Esophagus mucosa (tissue), 1 donor: Measurements from ENCODE around the gene VAT1L. TPM values are rescaled to one million over a fixed set of nuclear protein-coding genes. Genes with fewer than 3 reads are reported as not detected.

Source experiments
- ATAC-seq: fragments of 200-7000 bp; cut with Tn5 transposase; one replicate; pipeline ENCODE4 v1.9.1; 2020
- total RNA-seq: library from RNA; stranded (reverse); gene quantifications from one replicate; pipeline ENCODE4 v1.2.4, GENCODE V29; 2023
- donor health status: DM: yes; HTN: yes; CAD: no.

VAT1L gene
- total RNA-seq, 1 donor from 2014 or later = 0.08 TPM

DNA sequence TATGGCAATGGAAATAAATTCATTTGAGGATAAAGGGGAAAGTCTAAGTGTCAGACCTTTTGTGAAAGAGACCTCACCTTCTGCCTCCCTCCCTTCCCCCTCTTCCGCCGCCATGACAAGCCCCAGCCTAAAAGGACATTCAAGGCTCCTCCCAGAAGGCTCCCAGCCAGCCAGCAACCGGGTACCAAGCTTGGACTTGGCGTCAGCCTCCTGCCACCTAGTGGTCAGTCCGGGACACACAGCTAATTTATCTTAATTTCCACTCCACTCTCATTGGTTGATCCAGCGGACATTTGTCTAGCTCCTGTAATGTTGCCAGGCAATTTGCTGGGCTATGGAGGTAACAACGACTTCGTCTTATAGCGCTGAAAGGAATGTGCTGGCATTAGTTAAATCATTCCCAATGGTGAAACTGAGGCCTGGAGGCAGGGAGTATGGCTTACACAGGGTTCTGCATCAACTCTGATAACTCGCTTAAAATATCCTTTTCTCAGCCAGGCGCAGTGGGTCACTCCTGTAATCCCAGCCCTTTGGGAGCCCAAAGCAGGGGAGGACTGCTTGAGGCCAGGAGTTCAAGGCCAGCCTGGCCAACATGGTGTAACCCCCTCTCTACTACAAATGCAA is 214.7 kb downstream of the VAT1L start:
- ATAC-seq = peak; percentile 86

DNA sequence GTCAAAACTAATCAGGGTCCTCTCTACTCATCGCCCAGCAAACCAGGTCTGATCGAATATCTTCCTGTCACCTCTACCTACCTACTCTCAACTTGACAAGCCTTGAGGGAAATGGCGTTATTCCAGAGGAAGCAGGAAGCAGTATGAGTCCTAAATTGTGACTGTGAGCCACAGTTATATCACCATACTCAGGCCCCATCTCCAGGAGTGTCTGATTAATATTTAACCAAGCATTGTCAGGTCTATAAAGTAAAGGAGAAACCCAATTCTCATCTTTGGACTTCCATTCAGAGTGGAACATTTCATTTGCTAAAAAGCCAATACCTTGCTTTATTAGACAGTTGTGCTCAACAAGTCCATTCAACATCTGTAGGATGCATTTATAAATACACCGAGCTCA is 216.2 kb downstream of the VAT1L start:
- no peak for ATAC-seq

- no peak for ATAC-seq
Observed at GRCh38 chr16:78005881-78006280, 217.5 kb downstream of the VAT1L start.

DNA sequence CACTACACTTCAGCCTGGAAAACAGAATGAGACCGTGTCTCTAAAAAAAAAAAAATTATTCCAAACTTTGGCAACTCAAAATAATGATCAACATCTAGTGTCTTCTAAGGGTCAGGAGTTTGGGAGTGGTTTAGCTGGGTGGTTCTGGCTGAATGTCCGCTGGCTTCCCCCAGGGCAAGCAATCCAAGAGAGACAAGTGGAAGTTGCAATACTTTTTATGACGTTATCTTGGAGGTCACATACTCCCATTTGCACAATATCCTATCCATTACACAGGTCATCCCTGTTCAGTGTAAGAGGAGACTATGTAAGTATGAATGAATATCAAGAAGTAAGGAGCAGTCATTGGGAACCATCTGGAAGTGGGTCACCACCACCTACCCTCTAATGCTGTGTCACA is 218.8 kb downstream of the VAT1L start:
- no peak for ATAC-seq

GRCh38 chr16:78022347-78023060 is 234.1 kb downstream of the VAT1L start, which contains the start of gene CLEC3A:
Gene CLEC3A, plus strand, starts transcription at chr16:78022548. Its CDS starts 79 bp downstream, at chr16:78022627.
- no peak for ATAC-seq

DNA sequence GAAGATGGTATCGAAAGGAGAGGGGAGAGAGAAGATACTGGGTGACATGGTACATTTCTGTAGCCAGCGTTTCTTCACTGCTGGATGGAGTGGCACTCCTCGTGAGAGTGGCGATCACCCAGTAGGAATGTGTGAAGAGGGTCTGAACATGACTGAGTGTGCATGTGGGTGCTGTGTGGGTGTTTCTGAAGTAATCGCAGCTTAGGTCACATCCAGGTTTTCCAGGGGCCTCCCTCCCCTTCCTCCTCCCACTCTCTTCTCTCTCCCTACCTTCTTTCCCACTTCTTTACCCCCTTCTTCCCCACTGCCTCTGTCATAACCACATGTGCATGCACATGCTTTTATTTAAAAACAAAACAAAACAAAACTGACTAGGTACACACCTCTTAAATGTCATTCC is 235.8 kb downstream of the VAT1L start:
- no peak for ATAC-seq

DNA sequence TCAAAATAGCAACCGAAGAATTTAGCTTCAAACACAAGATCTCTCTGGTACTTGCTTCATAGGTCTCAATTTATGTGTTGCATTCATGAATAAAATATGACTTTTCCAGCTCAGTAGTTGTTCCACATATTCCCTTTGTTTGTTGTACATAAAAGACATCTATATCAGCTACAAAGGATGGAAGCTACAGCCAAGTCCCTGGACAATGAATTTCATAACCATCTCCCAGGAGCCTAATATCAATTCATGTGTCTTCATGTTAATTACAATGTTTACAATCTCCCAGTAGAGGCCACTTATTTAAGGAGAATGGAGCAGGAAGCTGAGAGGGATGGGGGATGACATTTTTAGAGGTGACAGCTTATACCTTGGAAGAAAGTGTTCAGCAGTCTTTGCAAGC is 237.3 kb downstream of the VAT1L start:
- ATAC-seq = no peak

- no peak for ATAC-seq
Observed at GRCh38 chr16:78028018-78028417, 239.7 kb downstream of the VAT1L start.

Other genes with a start within 250 kb of the VAT1L start
- 7.6 TPM for gene NUDT7, start 66.0 kb upstream of the VAT1L start, total RNA-seq
- not detected for gene CLEC3A, start 234.0 kb downstream of the VAT1L start, total RNA-seq